ENCODE results near the gene TMC6.

TMC6 gene

GRCh38 chr17:78134899-78135385, 6.4 kb upstream of the TMC6 start:
- no peak for DNase-seq

GRCh38 chr17:78133971-78134898, 5.7 kb upstream of the TMC6 start:
- no peak for DNase-seq

- DNase-seq = no peak
Measured at GRCh38 chr17:78133179-78133951, 4.8 kb upstream of the TMC6 start.

- no peak for DNase-seq
Measured at GRCh38 chr17:78132767-78133178, 4.2 kb upstream of the TMC6 start.

GRCh38 chr17:78132084-78132676, 3.6 kb upstream of the TMC6 start:
- peak; percentile 63 for DNase-seq

- no peak for DNase-seq
Measured at GRCh38 chr17:78131172-78132083, 2.9 kb upstream of the TMC6 start.

GRCh38 chr17:78130437-78131101, 2.0 kb upstream of the TMC6 start, which contains the start of gene TMC8:
TMC8 (plus strand) TSS chr17:78130771; CDS start chr17:78131589, 818 bp downstream.
- peak; percentile 93 for DNase-seq

GRCh38 chr17:78130090-78130436, 1.5 kb upstream of the TMC6 start:
- peak; percentile 51 for DNase-seq

GRCh38 chr17:78129351-78130089, 965 bp upstream of the TMC6 start:
- no peak for DNase-seq

- DNase-seq = no peak
Measured at GRCh38 chr17:78127888-78128550, 536 bp downstream of the TMC6 start.

GRCh38 chr17:78127239-78127887, 1.2 kb downstream of the TMC6 start:
- peak; percentile 58 for DNase-seq

GRCh38 chr17:78126895-78127238, 1.7 kb downstream of the TMC6 start:
- DNase-seq = no peak

GRCh38 chr17:78125976-78126894, 2.3 kb downstream of the TMC6 start:
- no peak for DNase-seq

GRCh38 chr17:78125138-78125913, 3.2 kb downstream of the TMC6 start:
- no peak for DNase-seq

- no peak for DNase-seq
Measured at GRCh38 chr17:78124836-78125137, 3.8 kb downstream of the TMC6 start.

GRCh38 chr17:78124081-78124835, 4.3 kb downstream of the TMC6 start:
- DNase-seq = no peak

GRCh38 chr17:78123258-78123929, 5.2 kb downstream of the TMC6 start:
- no peak for DNase-seq
